Kidney (tissue), 14 donors: Measurements from ENCODE around the gene NFKBIA. TPM values are rescaled to one million over a fixed set of nuclear protein-coding genes. Genes with fewer than 3 reads are reported as not detected.
"Not testable (repeated sequence)": the region's sequence is repeated elsewhere in the genome, so short reads cannot be mapped to it uniquely, and the experiment has no call there.

ENCODE experiments used
- DNase-seq, 5 donors: peaks; one replicate each; pipeline ENCODE4 v3.0.0-alpha.2; 2013 to 2020
- FAIRE-seq: peaks from 2 replicates; lab custom pipeline; 2012; peaks lifted over from hg19 to GRCh38; lab: Jason Lieb, UNC
- H3K27ac ChIP-seq, 2 donors: one replicate each; pipeline ENCODE4 v1.7.0; 2013; ENCODE audit warnings: low read depth in 2 of 2, low read length in 2 of 2, inconsistent platforms in 1 of 2
- H3K27me3 ChIP-seq: one replicate; pipeline ENCODE4 v1.7.1; 2013; ENCODE audit warnings: low read length, inconsistent platforms; ENCODE audit not compliant: control insufficient read depth, insufficient read depth
- H3K36me3 ChIP-seq, 3 donors: one replicate each; pipeline versions ENCODE4 v1.7.0 to v1.7.1; 2013; ENCODE audit warnings: low read length in 3 of 3, control low read depth in 1 of 3, inconsistent platforms in 1 of 3; ENCODE audit not compliant: insufficient read depth in 3 of 3, control insufficient read depth in 2 of 3
- H3K4me1 ChIP-seq, 3 donors: one replicate each; pipeline versions ENCODE4 v1.7.0 to v1.7.1; 2013; ENCODE audit warnings: low read length in 3 of 3, inconsistent platforms in 1 of 3, low read depth in 1 of 3; ENCODE audit not compliant: control insufficient read depth in 2 of 3, insufficient read depth in 2 of 3
- H3K4me3 ChIP-seq, 3 donors: one replicate each; pipeline versions ENCODE4 v1.7.0 to v1.8.1; 2013; ENCODE audit warnings: low read length in 3 of 3, control low read depth in 1 of 3, inconsistent platforms in 1 of 3
- H3K9ac ChIP-seq, 3 donors: one replicate each; pipeline versions ENCODE4 v1.7.0 to v1.7.1; 2013; ENCODE audit warnings: low read length in 3 of 3, control low read depth in 1 of 3, inconsistent platforms in 1 of 3
- H3K9me3 ChIP-seq, 3 donors: one replicate each; pipeline versions ENCODE4 v1.7.0 to v1.7.1; 2013; ENCODE audit warnings: low read length in 3 of 3, control low read depth in 1 of 3, inconsistent platforms in 1 of 3; ENCODE audit not compliant: control insufficient read depth in 2 of 3, insufficient read depth in 1 of 3
- CTCF ChIP-seq: IDR thresholded peaks from 3 replicates; pipeline ENCODE4 v1.5.1; 2012; ENCODE audit warnings: mild to moderate bottlenecking, moderate library complexity, borderline replicate concordance; ENCODE audit not compliant: insufficient read depth; ENCODE audit errors: extremely low read depth
- intact Hi-C: fragments of 100-400 bp; cut with DNase I; formaldehyde crosslinking; loops from one replicate; pipeline ENCODE4 v1.11.1; 2022
- polyA plus RNA-seq: library from polyadenylated mRNA; stranded (reverse); fragments of 350-450 nt; fragmentation: Illumina TruSeq; extraction: RNeasy Lipid Tissue Mini Kit (QIAGEN cat#74804); gene quantifications from one replicate; pipeline ENCODE4 v1.2.3, GENCODE V29; 2014; ENCODE audit warnings: low read depth, low replicate concordance; ENCODE audit not compliant: insufficient read depth
- total RNA-seq: library from RNA; stranded (reverse); fragmentation: NEBNext Ultra II Directional; extraction: Animal tissue kit (Norgen Biotek cat#: 25700); gene quantifications from one replicate; pipeline ENCODE4 v1.2.1, GENCODE V29; 2021
- donor health status: control.
- donor health status: control.
- donor health status: control.
- donor health status: control.
- donor health status: control.
- donor health status: DM: yes; HTN: yes; CAD: no.
- donor health status: Normal renal cell carcinoma (clear cell type).

NFKBIA gene
- total and polyA plus RNA-seq, 2 donors from 2014 or later = 131 to 171 TPM

GRCh38 chr14:35441160-35441559 is 36.6 kb upstream of the NFKBIA start:
- Histone ChIP-seq H3K27me3 (no peaks in the 10 kb centered on the region), H3K4me3 (no peak overlapping the region), H3K36me3 (no peaks in the 10 kb centered on the region), H3K27ac (no peak overlapping the region), H3K9me3 (no peaks in the 10 kb centered on the region), H3K9ac (no peak overlapping the region), H3K4me1 (no peaks in the 10 kb centered on the region)
- TF ChIP-seq CTCF = no peak
- intact Hi-C loops = no loop called here
- FAIRE-seq (no peak), DNase-seq (no peak)

- FAIRE-seq (no peak), DNase-seq (no peak)
- Histone ChIP-seq H3K9ac (no peak overlapping the region), H3K27me3 (no peaks in the 10 kb centered on the region), H3K4me1 (no peaks in the 10 kb centered on the region), H3K9me3 (no peaks in the 10 kb centered on the region), H3K27ac (no peak overlapping the region), H3K36me3 (no peaks in the 10 kb centered on the region), H3K4me3 (no peak overlapping the region)
- intact Hi-C loops = no loop called here
- TF ChIP-seq CTCF = no peak
Observed at GRCh38 chr14:35438910-35439713, 34.6 kb upstream of the NFKBIA start.

- not testable (repeated sequence) for FAIRE-seq
Observed at GRCh38 chr14:35438492-35438891, 33.9 kb upstream of the NFKBIA start.

GRCh38 chr14:35435177-35435576 is 30.6 kb upstream of the NFKBIA start:
- no peak for FAIRE-seq

More at GRCh38 chr14:35438492-35438891, 33.9 kb upstream of the NFKBIA start:
- H3K27me3 ChIP-seq, H3K4me1 ChIP-seq, H3K36me3 ChIP-seq, H3K9ac ChIP-seq, H3K27ac ChIP-seq, H3K4me3 ChIP-seq, intact Hi-C loops, H3K9me3 ChIP-seq, DNase-seq: not testable (repeated sequence)

More at GRCh38 chr14:35435177-35435576, 30.6 kb upstream of the NFKBIA start:
- TF ChIP-seq CTCF = no peak
- Histone ChIP-seq H3K27ac (no peak overlapping the region), H3K36me3 (no peaks in the 10 kb centered on the region), H3K4me1 (no peaks in the 10 kb centered on the region), H3K4me3 (no peak overlapping the region), H3K27me3 (no peaks in the 10 kb centered on the region), H3K9me3 (no peaks in the 10 kb centered on the region), H3K9ac (no peak overlapping the region)
- DNase-seq = no peak
- intact Hi-C loops = no loop called here
